ENCODE results near the gene SPP2.

SPP2 gene

DNA sequence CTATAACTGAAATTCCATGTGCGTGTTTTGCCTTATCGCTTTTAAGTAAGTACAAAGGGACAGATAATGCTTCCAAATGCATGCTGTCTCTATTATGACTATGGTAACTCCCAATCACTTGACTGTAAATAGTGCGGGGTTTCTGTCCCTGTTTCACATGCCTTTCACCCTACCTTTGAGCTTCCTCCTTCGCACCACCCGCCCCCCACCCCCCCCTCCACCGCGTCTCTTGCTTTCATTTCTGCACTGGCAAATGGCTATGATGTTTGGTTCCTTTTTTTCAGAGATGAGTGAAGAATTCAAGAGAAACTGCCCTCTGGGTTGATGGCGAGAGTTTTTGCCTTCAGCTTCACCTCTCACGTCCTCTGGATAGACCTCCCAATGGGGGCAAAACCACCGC, 25.0 kb upstream of the SPP2 start:
- Histone ChIP-seq H3K79me2 (ENCODE audit: insufficient read depth, low read length) (no peaks in the 10 kb centered on the region), H3K9ac (ENCODE audit: low read length) (no peak overlapping the region), H3K4me1 (ENCODE audit: insufficient read depth, low read length, severe bottlenecking) (no peaks in the 10 kb centered on the region), H3K4me3 (ENCODE audit: low read depth, low read length, poor library complexity, severe bottlenecking) (no peak overlapping the region), H3K27me3 (ENCODE audit: insufficient read depth, low read length) (peaks cover 5% of the 10 kb centered on the region; the same call in 1 of the 2 replicates), H4K20me1 (ENCODE audit: insufficient read depth, low read length) (no peaks in the 10 kb centered on the region), H3K9me3 (ENCODE audit: low read length) (no peaks in the 10 kb centered on the region), H3K36me3 (ENCODE audit: insufficient read depth, low read length) (no peaks in the 10 kb centered on the region), H3K4me2 (ENCODE audit: low read length) (no peak overlapping the region), H3K9me2 (ENCODE audit: low read depth, low read length) (no peaks in the 10 kb centered on the region), H2AFZ (ENCODE audit: low read length) (no peak overlapping the region), H3F3A (ENCODE audit: insufficient read depth, low read length) (no peaks in the 10 kb centered on the region), H3K27ac (ENCODE audit: low read depth, low read length, poor library complexity, severe bottlenecking) (no peak overlapping the region)
- TF ChIP-seq EZH2 (IDR thresholded peaks at IDR 0.05; ENCODE audit: borderline replicate concordance, low read length), result no peak
- TF ChIP-seq, protein P1, sequence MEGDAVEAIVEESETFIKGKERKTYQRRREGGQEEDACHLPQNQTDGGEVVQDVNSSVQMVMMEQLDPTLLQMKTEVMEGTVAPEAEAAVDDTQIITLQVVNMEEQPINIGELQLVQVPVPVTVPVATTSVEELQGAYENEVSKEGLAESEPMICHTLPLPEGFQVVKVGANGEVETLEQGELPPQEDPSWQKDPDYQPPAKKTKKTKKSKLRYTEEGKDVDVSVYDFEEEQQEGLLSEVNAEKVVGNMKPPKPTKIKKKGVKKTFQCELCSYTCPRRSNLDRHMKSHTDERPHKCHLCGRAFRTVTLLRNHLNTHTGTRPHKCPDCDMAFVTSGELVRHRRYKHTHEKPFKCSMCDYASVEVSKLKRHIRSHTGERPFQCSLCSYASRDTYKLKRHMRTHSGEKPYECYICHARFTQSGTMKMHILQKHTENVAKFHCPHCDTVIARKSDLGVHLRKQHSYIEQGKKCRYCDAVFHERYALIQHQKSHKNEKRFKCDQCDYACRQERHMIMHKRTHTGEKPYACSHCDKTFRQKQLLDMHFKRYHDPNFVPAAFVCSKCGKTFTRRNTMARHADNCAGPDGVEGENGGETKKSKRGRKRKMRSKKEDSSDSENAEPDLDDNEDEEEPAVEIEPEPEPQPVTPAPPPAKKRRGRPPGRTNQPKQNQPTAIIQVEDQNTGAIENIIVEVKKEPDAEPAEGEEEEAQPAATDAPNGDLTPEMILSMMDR (IDR thresholded peaks at IDR 0.05; ENCODE audit: low read length), result no peak

DNA sequence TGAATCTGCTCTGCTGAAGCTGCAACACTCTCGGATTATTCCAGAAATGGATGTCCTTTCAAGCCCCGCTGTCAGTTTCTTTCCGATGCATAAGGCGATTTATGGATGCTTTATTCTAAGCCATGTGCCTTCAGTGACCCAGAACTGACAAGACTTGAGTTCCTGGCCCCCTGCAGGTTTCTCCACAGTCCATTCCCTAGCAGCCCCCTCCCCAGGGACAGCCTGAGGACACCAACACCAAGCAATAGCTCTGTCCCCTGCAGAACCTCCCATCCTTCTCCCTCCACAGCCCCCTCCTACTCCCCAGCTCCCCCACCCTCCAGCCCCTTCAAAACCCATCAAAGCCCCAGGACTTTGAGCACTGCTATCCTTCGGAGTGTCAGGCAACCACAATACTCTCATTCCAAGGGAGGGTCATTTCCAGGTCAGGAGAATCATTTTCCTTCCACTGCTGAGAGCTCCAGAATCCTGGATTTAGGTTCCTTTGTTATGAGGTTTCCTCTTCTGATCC, 24.6 kb upstream of the SPP2 start:
- no peak overlapping the region for H3K4me2 ChIP-seq (ENCODE audit: low read length)

DNA sequence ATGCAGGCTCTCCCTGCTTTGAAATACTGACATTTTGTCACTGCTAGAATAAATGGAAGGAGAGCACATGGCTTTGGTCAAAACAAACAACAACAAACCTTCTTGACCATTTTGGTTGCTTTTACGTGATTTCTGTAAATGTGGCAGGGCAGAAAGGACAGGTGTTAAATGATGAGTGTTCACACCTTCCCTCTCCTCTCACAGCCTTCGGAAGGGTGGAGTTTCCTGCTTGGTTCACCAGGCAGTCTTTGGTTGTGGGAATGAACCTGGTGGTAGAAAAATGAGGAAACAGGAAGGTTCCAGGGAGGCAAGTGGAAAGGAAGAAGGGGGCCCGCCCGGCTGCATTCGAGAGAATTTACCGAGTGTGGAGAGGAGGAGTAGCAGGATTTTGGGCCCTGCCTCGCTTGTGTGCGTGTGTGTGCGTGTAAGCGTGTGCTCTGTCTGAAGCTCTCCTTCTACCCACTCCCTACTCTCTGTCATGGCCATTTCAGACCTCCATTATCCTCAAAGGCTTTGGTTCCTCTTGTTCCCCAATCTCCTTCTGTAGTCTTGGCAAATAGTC, 23.7 kb upstream of the SPP2 start:
- H3F3A ChIP-seq (ENCODE audit: insufficient read depth, low read length), result no peaks in the 10 kb centered on the region
- H3K9ac ChIP-seq (ENCODE audit: low read length), result no peak overlapping the region
- no peaks in the 10 kb centered on the region for H3K4me1 ChIP-seq (ENCODE audit: insufficient read depth, low read length, severe bottlenecking)
- peaks cover 5% of the 10 kb centered on the region; the same call in 1 of the 2 replicates for H3K27me3 ChIP-seq (ENCODE audit: insufficient read depth, low read length)
- no peaks in the 10 kb centered on the region for H3K79me2 ChIP-seq (ENCODE audit: insufficient read depth, low read length)
- no peak overlapping the region for H2AFZ ChIP-seq (ENCODE audit: low read length)
- H3K4me2 ChIP-seq (ENCODE audit: low read length), result no peak overlapping the region
- no peaks in the 10 kb centered on the region for H3K9me3 ChIP-seq (ENCODE audit: low read length)
- no peaks in the 10 kb centered on the region for H4K20me1 ChIP-seq (ENCODE audit: insufficient read depth, low read length)
- H3K27ac ChIP-seq (ENCODE audit: low read depth, low read length, poor library complexity, severe bottlenecking), result no peak overlapping the region
- H3K36me3 ChIP-seq (ENCODE audit: insufficient read depth, low read length), result no peaks in the 10 kb centered on the region
- TF ChIP-seq, protein P1 (IDR thresholded peaks at IDR 0.05; ENCODE audit: low read length), result no peak
- no peak for TF ChIP-seq EZH2 (IDR thresholded peaks at IDR 0.05; ENCODE audit: borderline replicate concordance, low read length)
- H3K4me3 ChIP-seq (ENCODE audit: low read depth, low read length, poor library complexity, severe bottlenecking), result no peak overlapping the region
- H3K9me2 ChIP-seq (ENCODE audit: low read depth, low read length), result no peaks in the 10 kb centered on the region

More for the DNA sequence above, 24.6 kb upstream of the SPP2 start:
- Histone ChIP-seq H3K27ac (ENCODE audit: low read depth, low read length, poor library complexity, severe bottlenecking) (no peak overlapping the region), H3K9me2 (ENCODE audit: low read depth, low read length) (no peaks in the 10 kb centered on the region), H3K9me3 (ENCODE audit: low read length) (no peaks in the 10 kb centered on the region), H4K20me1 (ENCODE audit: insufficient read depth, low read length) (no peaks in the 10 kb centered on the region), H3K4me3 (ENCODE audit: low read depth, low read length, poor library complexity, severe bottlenecking) (no peak overlapping the region), H3K79me2 (ENCODE audit: insufficient read depth, low read length) (no peaks in the 10 kb centered on the region), H3K27me3 (ENCODE audit: insufficient read depth, low read length) (peaks cover 5% of the 10 kb centered on the region; the same call in 1 of the 2 replicates), H3K9ac (ENCODE audit: low read length) (no peak overlapping the region), H3K4me1 (ENCODE audit: insufficient read depth, low read length, severe bottlenecking) (no peaks in the 10 kb centered on the region), H3K36me3 (ENCODE audit: insufficient read depth, low read length) (no peaks in the 10 kb centered on the region), H2AFZ (ENCODE audit: low read length) (no peak overlapping the region), H3F3A (ENCODE audit: insufficient read depth, low read length) (no peaks in the 10 kb centered on the region)
- TF ChIP-seq, protein P1 (IDR thresholded peaks at IDR 0.05; ENCODE audit: low read length), result no peak
- no peak for TF ChIP-seq EZH2 (IDR thresholded peaks at IDR 0.05; ENCODE audit: borderline replicate concordance, low read length)
